ENCODE measurements around the gene GPC5. TPM values are rescaled to one million over a fixed set of nuclear protein-coding genes. Genes with fewer than 3 reads are reported as not detected.

GPC5 gene
- total and polyA plus RNA-seq, 9 of the 15 experiments (the other 6 are each of a cell fraction or from before 2014, with no cell fraction given): 0.18 to 0.27 TPM; not detected in 7

DNA sequence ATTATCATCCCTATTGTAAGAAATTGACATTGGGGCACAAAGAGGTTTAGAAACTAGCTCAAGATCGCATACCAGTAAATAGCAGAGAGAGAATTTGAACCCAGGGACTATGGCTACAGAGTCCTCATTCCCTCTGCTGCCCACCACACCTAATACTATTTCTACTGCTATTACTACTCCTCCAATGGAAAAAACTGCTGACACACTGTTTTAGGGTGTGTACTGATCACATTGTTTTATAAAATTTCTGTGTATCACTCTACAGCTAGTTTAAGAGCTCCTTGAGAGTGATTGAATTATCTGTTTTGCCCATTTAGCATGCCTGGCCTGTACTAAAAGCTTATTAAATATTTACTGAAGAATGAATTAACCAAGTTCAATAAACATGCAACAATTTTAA lies 552.4 kb downstream of the GPC5 start:
- Histone ChIP-seq H3K9me1 (ENCODE audit: control insufficient read depth, insufficient read depth, low read length) (no peaks in the 10 kb centered on the region), H3K4me1 (replicated peaks in 1 of 2; ENCODE audit: control insufficient read depth in 2 of 2, insufficient read depth in 2 of 2, low read length in 2 of 2) (no peaks in the 10 kb centered on the region), H3K4me2 (ENCODE audit: insufficient read depth, low read length) (no peak overlapping the region), H3K79me2 (ENCODE audit: control insufficient read depth, insufficient read depth, low read length) (no peaks in the 10 kb centered on the region), H3K9ac (ENCODE audit: insufficient read depth in 1 of 2, low read depth in 2 of 2, low read length in 2 of 2) (no peak overlapping the region), H3K27ac (ENCODE audit: extremely low read depth, low read depth, low read length) (no peak overlapping the region), H2AFZ (ENCODE audit: low read depth, low read length) (no peak overlapping the region), H3K4me3 (no peak overlapping the region), H3K9me3 (replicated peaks; ENCODE audit: control insufficient read depth, insufficient read depth, low read depth, low read length) (no peaks in the 10 kb centered on the region), H4K20me1 (replicated peaks; ENCODE audit: control insufficient read depth, insufficient read depth, low read length) (no peaks in the 10 kb centered on the region), H3K36me3 (ENCODE audit: control insufficient read depth, insufficient read depth, low read length) (no peaks in the 10 kb centered on the region), H3K27me3 (ENCODE audit: control insufficient read depth in 2 of 2, insufficient read depth in 2 of 2, low read length in 2 of 2) (no peaks in the 10 kb centered on the region)
- DNase-seq (ENCODE audit: extremely low read depth in 1 of 4, low spot score in 3 of 4): no peak
- 0 out of 2 replicates have a peak, but pooled peaks have one; percentile 23 for TF ChIP-seq MAFK (IDR thresholded peaks at IDR 0.05; ENCODE audit: low read length)
- TF ChIP-seq MYBL2 (IDR thresholded peaks at IDR 0.05; ENCODE audit: low read depth): no peak
- no peak for TF ChIP-seq MYBL2 (CRISPR knock-in tag; IDR thresholded peaks at IDR 0.05; ENCODE audit: borderline replicate concordance)
- 0 out of 2 replicates have a peak, but pooled peaks have one; percentile 19 for TF ChIP-seq MAFF (IDR thresholded peaks at IDR 0.05; ENCODE audit: low read length)
- 10% methylated on average over 1 of the region's 1 CpG for WGBS (ENCODE audit: insufficient coverage, low coverage, missing lambda C conversion rate)
- FAIRE-seq: no peak
- in situ Hi-C loops (cut with MboI): no loop called here
- CTCF ChIA-PET (ENCODE audit: low intra/inter-chr PET ratio): no interaction called here
- intact Hi-C loops (cut with micrococcal nuclease): no loop called here
- ATAC-seq: no peak
- BruUV-seq (replicated peaks): no TSS peak
- POLR2A ChIA-PET: no interaction called here

DNA sequence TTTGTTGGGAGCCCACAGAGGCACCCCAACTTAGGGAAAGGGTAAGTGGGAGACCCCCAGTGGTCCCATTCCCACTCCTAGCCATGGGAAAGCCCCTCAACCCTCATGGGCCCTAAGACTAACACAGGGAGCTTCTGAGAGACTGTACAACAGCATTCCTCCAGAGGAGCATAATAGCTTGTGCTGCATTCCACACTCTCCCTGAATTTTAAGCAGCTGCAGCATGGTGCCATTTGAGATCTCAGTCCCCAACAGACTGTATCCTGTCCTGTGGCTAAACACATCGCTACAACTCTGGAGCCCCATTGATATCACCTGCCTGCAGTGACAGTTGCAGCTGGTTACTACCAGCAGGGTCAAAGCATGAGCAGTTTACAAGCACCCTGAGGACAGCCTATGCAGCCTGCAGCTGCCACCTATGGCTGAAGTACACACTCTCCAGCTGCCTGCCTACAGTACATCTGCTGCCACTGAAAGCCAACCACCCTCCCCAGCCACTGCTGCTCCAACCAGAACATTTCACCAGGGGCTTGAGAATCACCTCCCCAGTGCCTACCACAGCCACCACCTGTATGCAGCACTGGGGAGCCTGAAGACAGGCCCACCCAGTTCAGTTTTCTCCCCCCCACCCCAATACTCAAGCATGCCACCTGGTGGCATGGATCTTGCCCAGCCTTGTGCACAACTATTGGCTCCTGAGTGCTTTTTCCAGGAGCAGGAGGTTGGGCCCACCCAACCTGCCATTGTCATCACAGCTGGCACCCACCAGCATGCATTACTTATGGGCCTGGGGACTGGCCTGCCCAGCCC lies 557.3 kb downstream of the GPC5 start:
- no TSS peak for BruUV-seq (replicated peaks)
- no peak for TF ChIP-seq TAL1 (IDR thresholded peaks at IDR 0.05)
- TF ChIP-seq JUN (IDR thresholded peaks at IDR 0.05; ENCODE audit: borderline replicate concordance, low read depth, low read length): no peak
- TF ChIP-seq JUN (CRISPR knock-in tag; IDR thresholded peaks at IDR 0.05; ENCODE audit: borderline replicate concordance): no peak
- no peak for TF ChIP-seq SP1 (CRISPR knock-in tag; IDR thresholded peaks at IDR 0.05)
- no peak for TF ChIP-seq ZNF511 (CRISPR knock-in tag; IDR thresholded peaks at IDR 0.05)
- TF ChIP-seq, protein P1, sequence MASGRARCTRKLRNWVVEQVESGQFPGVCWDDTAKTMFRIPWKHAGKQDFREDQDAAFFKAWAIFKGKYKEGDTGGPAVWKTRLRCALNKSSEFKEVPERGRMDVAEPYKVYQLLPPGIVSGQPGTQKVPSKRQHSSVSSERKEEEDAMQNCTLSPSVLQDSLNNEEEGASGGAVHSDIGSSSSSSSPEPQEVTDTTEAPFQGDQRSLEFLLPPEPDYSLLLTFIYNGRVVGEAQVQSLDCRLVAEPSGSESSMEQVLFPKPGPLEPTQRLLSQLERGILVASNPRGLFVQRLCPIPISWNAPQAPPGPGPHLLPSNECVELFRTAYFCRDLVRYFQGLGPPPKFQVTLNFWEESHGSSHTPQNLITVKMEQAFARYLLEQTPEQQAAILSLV (tag; IDR thresholded peaks at IDR 0.05): no peak
- no peak for TF ChIP-seq CREM (IDR thresholded peaks at IDR 0.05; ENCODE audit: low read depth)
- no peak for TF ChIP-seq POLR3G (IDR thresholded peaks at IDR 0.05; ENCODE audit: extremely low read depth, insufficient read length, insufficient replicate concordance)
- TF ChIP-seq HDAC1 (IDR thresholded peaks at IDR 0.05): no peak

More for the DNA sequence above, 557.3 kb downstream of the GPC5 start:
- H3K9me1 ChIP-seq (ENCODE audit: control insufficient read depth, insufficient read depth, low read length): no peaks in the 10 kb centered on the region
- H3K9ac ChIP-seq (ENCODE audit: insufficient read depth in 1 of 2, low read depth in 2 of 2, low read length in 2 of 2): no peak overlapping the region
- H3K27me3 ChIP-seq (ENCODE audit: control insufficient read depth in 2 of 2, insufficient read depth in 2 of 2, low read length in 2 of 2): no peaks in the 10 kb centered on the region
- DNase-seq (ENCODE audit: extremely low read depth in 1 of 4, low spot score in 3 of 4) (no peak), ATAC-seq (no peak), FAIRE-seq (no peak)
- H3K36me3 ChIP-seq (ENCODE audit: control insufficient read depth, insufficient read depth, low read length): no peaks in the 10 kb centered on the region
- no peaks in the 10 kb centered on the region for H3K79me2 ChIP-seq (ENCODE audit: control insufficient read depth, insufficient read depth, low read length)
- H3K27ac ChIP-seq (ENCODE audit: extremely low read depth, low read depth, low read length): no peak overlapping the region
- H3K9me3 ChIP-seq (replicated peaks; ENCODE audit: control insufficient read depth, insufficient read depth, low read depth, low read length): no peaks in the 10 kb centered on the region
- WGBS (ENCODE audit: insufficient coverage, low coverage, missing lambda C conversion rate): 0% methylated on average over 1 of the region's 1 CpG
- no peak overlapping the region for H3K4me2 ChIP-seq (ENCODE audit: insufficient read depth, low read length)
- H3K4me1 ChIP-seq (replicated peaks in 1 of 2; ENCODE audit: control insufficient read depth in 2 of 2, insufficient read depth in 2 of 2, low read length in 2 of 2): no peaks in the 10 kb centered on the region
- in situ Hi-C loops (cut with MboI) (no loop called here), intact Hi-C loops (cut with micrococcal nuclease) (no loop called here)
- H2AFZ ChIP-seq (ENCODE audit: low read depth, low read length): no peak overlapping the region
- H3K4me3 ChIP-seq: no peak overlapping the region
- no peaks in the 10 kb centered on the region for H4K20me1 ChIP-seq (replicated peaks; ENCODE audit: control insufficient read depth, insufficient read depth, low read length)
- CTCF ChIA-PET (ENCODE audit: low intra/inter-chr PET ratio): no interaction called here
- POLR2A ChIA-PET: no interaction called here
